GM12801 (cell line): ENCODE measurements around the gene BICD2.

ENCODE experiments used
- TF ChIP-seq, protein P1 (sequence below): IDR thresholded peaks from one replicate; pipeline ENCODE4 v1.5.1; 2011; ENCODE audit warnings: control low read depth; ENCODE audit not compliant: insufficient read length; ENCODE audit errors: extremely low read depth

The BICD2 gene

DNA sequence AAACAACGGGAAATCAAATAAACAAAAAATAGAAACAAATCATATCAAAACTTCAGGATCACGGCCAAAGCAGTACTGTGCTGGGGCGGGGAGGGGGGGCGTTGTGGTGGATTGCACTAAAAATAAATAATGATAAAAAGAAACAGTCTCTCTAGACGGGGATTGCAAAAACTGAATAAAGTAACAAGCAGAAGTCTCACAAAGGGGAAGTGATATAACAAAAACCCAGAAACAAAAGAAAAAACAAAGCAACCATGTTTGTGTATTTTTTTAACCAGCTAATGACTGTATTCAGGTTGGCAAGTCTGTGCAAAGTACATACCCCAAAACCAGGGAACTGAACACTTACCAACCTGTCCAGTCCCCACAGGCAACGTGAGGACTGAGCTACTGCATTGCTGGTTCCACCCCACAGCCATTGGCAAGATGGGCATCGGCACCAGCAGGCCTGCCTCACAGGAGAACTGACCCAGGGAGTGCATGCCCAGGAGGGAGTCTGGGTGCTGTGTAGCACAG lies 24.1 kb downstream of the BICD2 start:
- TF ChIP-seq, protein P1, sequence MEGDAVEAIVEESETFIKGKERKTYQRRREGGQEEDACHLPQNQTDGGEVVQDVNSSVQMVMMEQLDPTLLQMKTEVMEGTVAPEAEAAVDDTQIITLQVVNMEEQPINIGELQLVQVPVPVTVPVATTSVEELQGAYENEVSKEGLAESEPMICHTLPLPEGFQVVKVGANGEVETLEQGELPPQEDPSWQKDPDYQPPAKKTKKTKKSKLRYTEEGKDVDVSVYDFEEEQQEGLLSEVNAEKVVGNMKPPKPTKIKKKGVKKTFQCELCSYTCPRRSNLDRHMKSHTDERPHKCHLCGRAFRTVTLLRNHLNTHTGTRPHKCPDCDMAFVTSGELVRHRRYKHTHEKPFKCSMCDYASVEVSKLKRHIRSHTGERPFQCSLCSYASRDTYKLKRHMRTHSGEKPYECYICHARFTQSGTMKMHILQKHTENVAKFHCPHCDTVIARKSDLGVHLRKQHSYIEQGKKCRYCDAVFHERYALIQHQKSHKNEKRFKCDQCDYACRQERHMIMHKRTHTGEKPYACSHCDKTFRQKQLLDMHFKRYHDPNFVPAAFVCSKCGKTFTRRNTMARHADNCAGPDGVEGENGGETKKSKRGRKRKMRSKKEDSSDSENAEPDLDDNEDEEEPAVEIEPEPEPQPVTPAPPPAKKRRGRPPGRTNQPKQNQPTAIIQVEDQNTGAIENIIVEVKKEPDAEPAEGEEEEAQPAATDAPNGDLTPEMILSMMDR, result no peak

DNA sequence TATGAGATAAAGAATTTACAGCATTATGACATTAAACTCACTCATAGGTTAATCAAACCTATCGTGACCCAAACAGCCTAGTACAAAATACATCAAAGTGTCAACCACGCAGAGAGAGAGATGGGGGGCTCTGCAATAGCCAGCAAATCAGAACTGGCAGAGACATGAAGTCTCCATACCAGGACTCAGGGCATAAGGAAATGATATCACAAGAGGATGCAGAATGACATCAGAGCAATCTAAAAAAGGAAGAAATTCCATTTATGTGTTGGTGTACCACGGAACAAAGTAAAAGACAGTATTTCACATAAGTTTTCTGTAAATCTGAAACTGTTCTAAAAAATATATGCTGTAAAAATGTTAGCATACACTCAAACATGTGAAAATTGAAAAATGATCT lies 24.6 kb downstream of the BICD2 start:
- TF ChIP-seq, protein P1, result no peak

DNA sequence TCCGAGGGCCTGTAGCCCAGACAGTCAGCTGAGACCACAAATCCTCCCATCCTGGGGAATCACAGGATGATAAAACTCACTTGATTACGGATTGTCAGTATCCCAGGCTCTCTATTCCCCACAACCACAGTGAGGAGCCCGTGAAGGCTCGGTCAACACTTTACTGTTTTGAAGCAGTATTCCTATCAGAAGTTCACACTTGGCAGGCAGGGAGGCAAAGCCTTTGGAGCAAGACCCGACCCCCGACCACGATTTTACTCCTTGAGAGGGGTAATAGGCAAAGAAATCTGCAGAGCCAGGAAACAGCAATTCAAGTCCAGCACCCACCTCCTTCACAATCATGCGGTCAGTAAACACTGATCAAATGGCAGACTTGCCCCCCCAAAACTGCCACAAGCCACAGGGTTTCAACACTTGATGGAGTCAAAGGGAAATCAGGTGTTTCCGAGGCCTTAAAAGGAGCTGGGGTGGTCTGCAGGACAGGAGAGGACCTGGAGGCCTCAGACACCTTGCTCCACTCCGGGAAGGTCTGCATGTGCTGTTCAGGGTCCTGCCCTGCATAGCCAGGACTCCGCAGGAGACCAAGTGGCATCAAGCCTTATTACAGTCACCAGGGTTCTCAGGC lies 25.2 kb downstream of the BICD2 start:
- TF ChIP-seq, protein P1, result no peak

DNA sequence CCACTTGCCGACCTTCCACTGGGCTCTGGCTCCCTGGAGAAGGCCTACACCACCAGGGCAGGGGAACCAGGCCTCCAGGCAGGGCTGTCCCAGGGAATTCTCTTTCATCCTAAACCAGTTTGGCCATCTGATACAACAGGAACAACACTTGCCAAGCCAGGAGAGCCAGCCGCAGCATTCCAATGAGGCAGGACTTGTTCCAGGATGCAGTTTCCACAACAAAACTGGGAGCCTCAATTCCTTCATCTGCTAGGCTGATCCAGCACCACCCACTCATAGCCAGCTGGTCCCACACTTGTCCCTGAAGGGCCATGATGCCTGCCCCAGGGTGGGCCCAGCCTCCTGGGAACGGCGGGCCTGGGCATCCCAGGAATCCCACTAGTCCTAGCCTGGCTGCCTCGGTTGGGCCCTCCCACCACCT lies 26.0 kb downstream of the BICD2 start:
- TF ChIP-seq, protein P1, result no peak

DNA sequence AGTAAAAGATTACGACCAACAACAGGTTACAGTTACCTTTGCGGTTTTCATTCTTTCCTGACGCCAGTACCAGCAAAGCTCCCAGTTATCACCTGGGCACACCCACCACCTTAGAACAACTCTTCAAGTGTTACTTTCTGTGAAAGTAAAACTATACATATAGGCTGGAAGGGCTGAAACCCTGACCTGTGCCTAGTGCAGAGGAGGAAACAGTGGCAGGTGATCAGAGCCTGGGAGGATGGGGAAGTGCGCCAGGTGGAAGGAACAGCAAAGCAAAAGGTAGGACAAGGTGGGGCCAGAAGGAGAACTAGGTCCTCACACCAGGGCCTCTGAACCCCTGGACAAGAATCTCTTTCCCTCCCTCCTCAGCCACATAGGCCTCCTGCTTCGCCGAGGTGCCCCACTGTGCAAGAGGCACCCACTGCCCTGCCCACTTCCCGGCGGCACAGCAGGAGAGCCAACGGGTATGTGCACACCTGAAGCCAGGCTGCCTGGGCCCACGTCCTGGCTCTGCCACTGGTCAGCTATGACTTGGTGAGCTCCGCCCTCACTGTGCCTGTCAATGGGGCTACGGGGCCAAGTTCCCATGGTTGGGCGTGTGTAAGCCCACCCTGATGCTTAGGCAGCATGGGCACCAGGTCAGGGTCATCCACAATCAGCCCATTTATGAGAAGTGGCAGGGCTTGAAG lies 26.9 kb downstream of the BICD2 start:
- TF ChIP-seq, protein P1, result no peak

DNA sequence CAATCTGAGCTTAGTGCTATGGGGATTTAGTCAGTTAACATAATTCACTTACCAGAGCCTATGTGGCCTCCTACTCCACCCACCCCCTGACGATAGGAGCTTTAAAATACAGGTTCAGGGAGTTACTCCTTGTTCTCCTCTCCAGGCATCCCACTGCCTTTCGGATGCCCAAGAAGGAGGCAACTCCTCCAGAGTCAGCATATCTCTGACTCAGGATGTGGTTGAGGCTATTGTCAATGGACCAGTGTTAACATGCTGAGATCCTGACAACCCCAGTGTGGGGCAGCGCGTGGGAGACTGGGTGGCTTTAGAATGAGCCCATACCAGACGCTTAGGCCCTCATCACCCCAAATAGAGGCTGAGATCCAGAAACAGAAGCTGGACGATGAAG lies 27.4 kb downstream of the BICD2 start:
- TF ChIP-seq, protein P1, result no peak

DNA sequence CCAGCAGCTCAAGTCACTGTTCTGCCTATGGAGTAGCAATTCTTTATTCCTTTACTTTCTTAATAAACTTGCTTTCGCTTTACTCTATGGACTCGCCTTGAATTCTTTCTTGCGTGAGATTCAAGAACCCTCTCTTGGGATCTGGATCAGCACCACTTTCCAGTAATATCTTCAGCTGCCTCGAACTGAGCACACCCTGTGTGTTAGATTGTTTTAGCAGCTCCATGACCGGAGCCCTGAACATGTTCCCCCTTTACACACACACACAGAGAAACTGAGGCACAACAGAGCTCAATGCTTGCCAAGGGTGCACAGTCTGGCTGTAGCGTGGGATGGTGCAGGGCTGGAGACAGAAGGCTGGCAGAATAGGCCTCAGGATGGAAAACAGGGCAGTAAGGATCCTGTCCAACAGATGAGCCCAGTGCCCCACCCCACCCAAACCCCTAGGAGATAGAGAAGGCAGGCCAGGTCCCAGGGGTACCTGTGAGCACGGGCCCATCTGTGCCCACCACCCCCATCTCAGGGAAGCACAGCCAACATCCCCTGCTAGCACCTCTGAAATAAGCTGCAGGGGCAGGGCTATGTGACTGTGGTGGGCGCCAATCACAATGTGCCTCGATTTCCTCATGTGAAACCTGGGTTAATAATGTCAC lies 27.9 kb downstream of the BICD2 start:
- TF ChIP-seq, protein P1, result no peak
